Stimulated activated CD8-positive, alpha-beta memory T cell treated with anti-CD3 and anti-CD28 coated beads, Interleukin-15, amount 100 ng/mL, for 4 hours (primary cell): ENCODE data around the gene CTR9.
A peak's percentile ranks its signal among the peaks of the same experiment; 100 is the strongest.

ENCODE experiments used
- DNase-seq, 2 donors: peaks; one replicate each; pipeline ENCODE4 v3.0.0-alpha.2; 2020; ENCODE audit warnings: low read depth in 2 of 2

The CTR9 gene

DNA sequence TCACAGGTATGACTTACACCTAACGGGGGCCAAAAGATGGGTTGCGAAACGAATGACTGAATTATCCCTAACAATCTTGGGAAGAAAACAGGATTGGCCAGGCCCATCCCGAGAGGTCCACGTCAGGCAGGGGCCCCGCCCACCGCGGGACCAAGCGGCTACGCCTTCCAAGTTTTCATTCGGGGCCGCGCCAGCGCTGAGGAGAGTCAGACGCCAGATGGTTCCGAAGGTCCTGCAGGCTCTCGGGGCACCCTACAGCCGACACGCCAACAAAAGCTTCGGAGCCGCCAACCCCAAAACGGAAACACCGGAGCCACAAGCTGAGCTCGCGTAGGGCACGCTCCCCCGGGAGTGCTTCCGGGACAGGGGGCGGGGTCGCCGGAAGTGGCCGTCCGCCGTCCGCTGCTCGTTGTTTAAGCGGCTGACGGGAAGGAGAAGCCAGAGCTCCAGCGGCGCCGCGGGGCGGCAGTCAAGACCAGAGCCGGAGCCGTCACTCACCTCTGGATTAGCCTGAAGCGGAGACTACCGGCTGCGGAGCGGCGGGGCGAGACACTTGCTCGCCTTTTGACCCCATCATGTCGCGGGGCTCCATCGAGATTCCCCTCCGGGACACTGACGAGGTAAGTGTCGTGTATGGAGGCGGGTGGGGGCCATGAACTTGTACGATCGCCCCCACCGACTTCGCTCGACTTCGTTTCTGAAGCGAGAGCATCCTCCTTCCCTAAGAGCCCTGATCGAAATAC is at the start of gene CTR9:
Gene CTR9 (plus strand): TSS at position 409 of the 743 bp plus-strand sequence. CDS start 167 bp downstream, at position 576.
- DNase-seq: peak; percentile 77 to 83

DNA sequence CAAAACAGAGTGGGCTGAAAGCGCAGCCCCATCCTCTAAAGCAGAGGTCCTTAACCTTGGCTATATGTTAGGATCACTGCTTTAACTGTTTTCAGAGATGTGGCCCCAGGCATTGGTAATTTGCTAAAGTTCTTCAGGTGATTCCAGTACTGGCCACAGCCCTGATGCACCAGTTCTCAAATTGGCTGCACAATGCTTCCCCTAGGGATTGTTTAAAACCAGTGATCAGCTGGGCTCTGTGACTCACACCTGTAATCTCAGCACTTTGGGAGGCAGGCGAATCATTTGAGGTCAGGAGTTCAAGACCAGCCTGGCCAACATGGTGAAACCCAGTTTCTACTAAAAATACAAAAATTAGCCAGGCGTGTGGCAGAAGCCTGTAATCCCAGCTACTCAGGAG is 49.1 kb upstream of the CTR9 start:
- DNase-seq: no peak

DNA sequence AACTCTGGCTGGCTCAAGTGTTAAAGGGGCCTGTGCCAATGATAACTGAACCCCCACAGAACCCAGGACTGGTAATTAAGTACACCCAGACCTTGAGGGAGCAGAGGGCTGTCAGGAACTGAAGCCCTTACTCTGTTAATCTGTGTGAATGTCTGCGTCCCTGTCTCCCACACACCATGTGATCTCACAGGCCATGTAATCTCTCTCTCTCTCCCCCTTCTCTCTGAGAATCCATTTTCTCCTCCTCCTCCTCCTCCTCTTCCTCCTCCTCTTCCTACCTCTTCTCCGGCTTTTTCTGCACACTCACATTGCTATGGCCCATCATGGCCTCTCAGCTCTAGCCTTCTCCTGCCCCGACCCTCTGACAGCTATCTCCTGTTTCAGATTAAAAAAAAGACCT is 42.9 kb upstream of the CTR9 start:
- DNase-seq: no peak

DNA sequence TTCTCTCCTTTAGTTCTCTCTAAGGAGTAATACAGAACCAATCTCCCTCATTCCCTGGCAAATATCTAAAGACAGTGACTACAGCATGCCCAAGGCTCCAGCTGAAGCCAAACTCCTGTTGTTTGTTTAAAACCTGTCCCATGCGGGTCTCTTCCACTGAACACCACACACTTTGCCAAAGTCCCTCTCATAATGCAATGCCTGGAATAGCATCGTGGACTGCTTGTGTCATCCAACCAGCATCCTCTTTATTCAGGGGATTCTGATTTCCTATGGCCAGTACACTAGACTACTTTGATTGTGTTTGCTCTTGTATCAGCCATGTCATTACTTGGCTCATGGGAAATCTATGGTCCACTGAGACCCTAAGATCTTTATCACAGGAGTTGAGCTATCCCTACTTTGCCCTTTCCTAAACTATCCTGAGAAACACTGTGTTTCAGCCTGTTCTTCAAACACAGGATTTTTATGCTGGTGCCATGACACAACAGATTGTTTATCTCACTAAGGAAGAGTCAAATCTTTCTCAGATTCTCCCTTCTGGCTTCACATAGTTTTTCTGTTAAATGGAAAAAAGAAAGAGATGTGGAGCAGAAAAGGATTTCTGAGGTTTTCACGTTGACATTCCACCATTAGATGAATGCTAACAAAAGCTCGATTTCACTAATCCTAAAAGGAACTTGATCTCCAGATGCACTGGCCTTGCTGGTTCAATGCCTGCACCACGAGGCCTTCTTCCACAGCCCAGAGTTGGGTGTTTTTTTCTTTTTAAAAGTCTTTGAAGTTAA is 41.6 kb upstream of the CTR9 start:
- DNase-seq: no peak

DNA sequence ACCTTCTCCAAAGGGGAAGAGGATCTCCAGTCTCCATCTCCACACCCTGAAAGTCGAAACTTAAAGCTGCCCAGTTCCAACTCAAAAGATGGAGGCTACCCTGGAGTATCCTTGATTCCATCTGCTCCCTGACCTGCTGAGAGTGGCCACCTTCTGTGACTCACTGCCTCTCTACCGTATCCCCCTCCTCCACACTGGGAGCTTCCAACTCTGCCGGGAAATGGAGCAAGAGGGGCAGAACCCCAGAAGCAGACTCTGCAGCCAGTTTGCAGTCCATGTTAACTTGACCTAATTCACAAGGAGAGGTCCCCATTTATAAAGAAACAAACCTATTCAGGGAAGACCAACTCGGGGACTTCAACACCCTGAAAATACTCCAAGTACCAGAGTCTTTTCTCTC is 35.5 kb upstream of the CTR9 start:
- no peak for DNase-seq

DNA sequence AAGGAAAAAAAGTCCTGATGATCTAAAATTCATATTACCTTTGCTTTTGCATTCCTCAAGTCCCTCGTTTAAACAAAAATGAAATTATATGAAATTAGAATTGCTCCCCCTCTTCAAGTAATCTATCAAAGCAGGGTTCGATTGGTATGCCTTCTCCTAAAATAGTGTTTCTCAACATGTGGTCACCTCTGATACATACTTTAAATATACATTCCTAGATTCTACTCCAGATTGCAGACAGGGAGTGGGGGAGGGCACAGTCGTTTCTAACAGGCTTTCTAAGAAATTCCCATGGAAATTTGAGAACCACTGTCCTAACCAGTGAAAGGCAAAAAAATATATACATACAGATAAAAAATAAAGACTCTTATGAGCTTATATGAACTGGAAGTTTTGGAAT is 34.9 kb upstream of the CTR9 start:
- no peak for DNase-seq

DNA sequence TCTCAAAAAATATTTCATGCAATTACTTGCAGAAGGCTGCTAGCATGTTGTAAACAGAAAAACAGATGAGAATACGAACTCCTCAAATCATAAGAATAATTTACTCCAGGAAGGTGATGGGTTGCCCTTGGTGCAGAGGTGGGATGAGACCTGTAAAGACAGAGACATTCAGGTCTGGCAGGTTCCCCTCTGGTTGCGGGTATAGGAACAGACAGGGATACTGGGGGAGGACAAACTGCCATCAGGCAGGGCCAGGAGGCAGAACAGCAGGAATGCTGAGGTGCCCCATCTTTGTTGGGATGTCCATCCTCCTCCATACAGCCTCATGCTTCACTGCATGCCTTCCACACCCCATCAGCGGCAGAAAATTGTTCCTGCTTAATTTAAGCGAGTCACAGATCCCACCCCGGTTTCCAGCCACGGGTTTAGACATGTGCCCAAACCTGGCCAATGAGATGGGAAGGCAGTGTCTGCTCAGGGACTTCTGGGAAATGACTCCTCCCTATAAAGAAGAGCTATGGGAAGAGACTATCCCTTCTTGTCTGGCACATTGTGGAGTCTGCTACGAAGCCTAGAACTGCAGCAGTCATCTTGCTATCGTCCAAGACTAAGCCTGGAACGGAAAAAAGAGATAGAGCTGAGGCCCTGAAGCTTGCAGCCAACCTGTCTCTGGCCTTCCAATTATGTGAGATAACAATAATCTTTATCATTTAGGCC is 34.3 kb upstream of the CTR9 start:
- DNase-seq: no peak

DNA sequence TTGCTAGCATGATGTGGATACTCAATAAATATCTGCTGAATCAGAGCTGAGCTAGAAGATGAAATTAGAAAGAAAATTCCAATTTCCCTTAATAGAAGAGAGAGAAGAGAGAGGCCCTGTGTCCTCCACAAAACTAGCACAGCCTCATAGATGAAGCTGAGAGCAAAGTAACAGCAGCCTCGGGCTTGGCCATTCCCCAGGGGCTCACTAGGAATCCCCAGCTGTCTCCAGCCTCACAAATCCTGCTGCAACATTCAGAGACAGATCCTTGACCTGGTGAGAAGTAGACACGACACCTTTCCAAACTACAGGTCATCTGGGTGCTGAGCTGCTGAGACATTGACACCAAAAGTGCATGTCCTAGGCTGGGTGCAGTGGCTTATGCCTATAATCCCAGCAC is 31.4 kb upstream of the CTR9 start:
- no peak for DNase-seq

DNA sequence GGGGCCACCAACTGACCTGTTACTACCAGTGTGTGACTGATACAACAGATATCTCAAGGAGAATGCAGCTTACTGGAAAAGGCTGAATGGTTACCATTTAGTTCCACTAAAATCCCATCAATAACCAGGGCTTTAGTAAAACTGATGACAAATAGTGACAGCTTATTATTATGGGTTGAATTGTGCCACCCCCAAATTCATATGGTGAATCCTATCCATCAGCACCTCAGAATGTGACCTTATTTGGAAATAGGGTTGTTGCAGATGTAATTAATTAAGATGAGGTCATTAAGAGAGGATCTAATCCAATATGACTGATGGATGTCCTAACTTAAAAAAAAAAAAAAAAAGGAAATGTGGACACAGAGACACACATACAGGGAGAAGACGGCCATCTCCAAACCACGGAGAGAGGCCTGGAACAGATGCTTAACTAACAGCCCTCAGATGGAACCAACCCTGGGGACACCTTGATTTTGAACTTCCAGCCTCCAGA is 30.1 kb upstream of the CTR9 start:
- no peak for DNase-seq

DNA sequence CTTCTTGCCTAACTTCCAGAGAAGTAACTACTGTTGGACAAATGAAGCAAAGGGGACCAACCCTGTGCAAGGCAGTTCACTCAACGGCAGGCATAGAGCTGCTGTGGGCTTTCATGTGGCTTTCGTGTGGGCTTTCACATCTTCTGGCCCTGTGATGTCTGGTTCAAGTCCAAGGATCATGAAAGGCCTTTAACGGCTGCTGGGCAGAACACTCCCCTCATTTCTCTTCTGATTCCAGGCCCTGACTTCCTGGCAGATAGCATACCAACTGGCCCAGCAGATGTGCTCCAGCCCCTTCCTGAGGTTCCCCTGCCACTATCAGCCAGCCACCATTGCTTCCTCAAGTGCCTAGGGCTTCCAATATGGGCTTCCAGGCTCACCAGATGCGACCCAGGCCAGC is 28.7 kb upstream of the CTR9 start:
- no peak for DNase-seq

DNA sequence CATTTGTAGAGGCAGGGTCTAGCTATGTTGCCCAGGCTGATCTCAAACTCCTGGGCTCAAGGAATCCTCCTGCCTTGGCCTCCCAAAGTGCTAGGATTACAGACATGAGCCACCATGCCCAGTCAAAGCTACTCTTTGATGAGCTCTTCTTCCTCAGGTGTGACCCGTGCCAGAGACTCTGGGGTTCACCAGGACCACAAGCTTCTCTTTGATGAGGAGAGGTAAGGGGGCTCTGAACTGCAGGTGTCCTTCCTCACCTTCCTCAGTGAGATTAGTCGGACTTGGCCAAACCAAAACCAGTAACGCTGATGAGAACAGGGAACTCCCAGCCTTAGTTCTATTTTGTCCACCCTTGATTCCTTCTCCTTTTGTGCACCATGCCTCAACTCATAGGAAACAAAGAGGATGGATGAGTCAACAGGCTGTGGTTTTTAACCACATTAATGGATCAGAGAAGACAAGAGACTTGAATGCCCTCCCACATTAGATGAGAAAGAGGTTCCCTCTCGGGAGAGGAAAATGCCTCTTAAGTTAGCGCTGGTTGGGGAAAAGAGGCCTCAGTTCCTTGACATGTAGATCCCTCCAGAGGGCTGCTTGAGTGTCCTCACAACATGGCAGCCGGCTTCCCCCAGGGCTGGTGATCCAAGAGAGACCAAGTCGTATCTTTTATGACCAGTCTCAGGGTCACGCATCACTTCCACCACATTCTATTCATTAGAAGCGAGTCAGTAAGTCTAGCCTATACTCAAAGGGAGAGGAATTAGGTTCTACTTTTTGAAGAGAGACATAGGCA is 25.7 kb upstream of the CTR9 start:
- no peak for DNase-seq

DNA sequence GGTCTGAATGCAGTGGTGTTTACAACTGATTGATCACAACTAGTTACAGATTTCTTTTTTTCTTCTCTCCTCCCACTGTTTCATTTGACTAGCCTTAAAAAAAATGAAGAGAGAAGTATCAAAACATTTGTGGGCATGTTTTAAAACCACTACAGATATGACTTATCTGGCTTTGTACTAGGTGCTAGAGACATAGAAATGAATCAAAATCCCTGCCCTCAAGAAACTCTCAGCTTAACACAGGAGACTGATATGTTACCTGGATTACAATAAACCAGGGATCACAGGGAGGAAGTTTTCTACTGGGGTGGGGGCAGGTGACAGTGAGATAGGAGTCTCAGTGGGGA is 25.2 kb upstream of the CTR9 start:
- DNase-seq: no peak

DNA sequence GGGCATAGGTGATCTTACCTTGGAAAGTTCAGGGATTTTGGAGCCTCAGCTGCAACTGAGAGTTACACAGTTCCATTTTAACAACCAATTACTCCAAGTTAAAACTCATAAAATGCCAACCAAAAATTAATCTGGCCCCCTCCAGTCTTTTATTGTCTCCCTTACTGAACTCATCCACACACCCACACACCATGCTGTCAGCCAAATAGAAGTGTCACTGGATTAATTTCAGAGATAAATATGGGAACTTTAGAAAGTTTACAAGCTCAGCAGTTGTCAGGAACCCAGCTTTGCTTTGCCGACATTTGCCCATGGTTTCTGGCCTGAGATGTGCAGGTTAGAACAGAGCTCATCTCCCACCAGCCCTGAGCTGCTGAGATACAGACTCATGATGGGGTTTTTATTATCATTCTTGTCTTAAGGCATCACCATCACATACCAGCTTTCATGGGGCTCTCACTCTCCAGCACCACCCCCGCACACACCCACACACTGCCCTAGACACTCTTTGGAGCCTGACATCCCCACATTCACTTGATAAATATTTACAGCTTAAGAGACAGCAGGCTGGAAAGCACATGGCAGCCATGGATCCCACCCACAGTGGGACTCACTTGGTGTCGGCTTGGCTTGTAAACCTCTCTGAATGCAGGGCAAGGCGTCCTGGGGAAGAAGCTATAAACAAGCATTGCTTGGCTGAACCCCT is 23.7 kb upstream of the CTR9 start:
- DNase-seq: no peak

DNA sequence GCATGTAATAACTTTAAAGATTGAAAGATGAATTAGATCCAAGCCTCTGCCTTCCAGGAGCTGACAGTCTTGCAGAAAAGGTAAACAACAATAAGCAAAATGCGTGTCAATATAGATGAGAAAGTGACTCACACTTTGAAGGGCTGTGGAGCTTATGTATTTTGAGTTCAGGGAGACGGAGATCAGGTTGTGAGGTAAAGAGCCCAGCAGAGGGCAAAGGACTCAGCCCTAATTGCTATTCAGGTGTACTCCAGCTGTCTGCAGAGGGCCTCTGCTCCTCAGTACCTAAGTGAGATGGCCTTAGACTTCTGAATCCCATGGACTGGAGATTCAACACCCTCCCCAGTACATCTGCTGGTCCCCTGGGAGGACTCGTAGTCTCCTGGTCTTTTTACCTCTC is 22.9 kb upstream of the CTR9 start:
- DNase-seq: no peak

DNA sequence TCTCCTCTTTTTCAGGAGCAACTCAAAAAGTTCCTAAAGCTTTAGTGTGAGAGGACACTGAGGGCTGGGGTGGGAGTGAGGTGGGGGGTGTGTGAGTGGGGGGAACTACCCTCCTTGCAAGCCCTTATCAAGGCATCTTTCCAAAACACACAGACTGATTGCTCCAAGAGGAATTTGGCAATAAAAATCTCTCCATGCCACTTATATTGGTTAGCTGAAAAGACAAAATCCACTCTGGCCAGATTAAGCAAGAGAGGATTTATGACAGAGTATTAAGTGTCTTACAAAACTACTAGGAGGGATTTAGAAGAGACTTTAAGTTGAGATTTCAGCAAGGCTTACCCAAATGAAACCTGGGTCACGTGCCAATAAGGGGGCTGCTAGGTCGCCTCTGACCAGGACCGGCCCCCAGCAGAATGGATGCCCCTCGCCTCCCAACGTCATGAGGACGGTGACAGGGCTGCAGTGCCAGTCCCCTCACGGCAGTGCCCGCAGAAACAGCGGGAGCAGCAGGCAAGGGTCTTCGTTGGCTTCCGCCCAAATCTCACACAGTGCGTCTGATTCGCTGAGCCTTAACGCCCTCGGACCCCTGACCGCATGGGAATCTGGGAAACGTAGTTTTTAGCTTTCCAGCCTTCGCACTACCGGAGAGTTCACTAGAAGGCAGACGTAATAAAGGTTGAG is 22.1 kb upstream of the CTR9 start:
- DNase-seq: no peak

DNA sequence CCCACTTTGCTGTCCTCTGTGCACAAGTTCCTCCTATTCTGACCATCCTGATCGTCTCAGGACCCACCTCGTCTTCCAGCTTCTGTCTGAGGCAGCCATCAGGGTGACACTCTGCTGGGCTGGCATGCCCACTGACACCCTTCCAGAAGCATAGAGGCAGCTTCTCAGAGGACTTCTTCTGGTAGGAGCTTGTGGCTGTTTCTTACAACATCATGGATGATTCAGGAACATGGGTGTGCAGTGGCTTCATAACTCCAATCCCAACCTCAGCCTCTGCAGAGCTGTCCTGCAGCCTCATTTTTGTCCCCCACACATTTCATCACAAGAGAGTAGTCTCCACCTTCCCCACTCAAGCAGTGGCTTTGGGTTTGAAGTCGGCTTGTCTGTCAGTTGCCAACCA is 20.9 kb upstream of the CTR9 start:
- DNase-seq: no peak

DNA sequence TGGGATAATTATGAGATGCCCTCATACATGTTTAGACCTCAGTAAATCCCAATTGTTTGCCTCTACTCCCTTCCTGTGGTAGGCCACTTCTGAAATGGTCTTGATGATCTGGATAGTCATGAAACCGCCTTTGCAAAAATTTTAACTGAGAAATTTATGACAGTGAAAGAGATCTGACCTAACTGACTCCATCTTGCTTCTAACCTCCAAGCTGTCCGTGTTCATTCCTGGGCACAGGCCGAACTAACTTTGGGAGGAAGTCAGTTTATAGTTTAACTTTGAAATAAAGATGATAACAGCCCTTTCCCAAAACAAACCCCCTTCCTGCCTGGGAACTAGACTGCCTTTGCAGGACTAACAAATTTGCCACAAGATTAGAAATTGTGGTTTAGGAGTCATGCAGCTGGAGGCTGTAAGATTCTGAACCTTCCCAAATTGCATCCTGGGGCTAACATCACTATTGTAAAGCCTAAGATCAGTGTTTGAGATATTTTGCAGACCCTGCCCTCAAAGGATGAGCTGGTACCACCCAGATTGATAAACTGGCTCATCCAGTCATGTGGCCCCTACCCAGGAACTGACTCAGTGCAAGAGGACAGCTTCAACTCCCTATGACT is 19.9 kb upstream of the CTR9 start:
- no peak for DNase-seq

DNA sequence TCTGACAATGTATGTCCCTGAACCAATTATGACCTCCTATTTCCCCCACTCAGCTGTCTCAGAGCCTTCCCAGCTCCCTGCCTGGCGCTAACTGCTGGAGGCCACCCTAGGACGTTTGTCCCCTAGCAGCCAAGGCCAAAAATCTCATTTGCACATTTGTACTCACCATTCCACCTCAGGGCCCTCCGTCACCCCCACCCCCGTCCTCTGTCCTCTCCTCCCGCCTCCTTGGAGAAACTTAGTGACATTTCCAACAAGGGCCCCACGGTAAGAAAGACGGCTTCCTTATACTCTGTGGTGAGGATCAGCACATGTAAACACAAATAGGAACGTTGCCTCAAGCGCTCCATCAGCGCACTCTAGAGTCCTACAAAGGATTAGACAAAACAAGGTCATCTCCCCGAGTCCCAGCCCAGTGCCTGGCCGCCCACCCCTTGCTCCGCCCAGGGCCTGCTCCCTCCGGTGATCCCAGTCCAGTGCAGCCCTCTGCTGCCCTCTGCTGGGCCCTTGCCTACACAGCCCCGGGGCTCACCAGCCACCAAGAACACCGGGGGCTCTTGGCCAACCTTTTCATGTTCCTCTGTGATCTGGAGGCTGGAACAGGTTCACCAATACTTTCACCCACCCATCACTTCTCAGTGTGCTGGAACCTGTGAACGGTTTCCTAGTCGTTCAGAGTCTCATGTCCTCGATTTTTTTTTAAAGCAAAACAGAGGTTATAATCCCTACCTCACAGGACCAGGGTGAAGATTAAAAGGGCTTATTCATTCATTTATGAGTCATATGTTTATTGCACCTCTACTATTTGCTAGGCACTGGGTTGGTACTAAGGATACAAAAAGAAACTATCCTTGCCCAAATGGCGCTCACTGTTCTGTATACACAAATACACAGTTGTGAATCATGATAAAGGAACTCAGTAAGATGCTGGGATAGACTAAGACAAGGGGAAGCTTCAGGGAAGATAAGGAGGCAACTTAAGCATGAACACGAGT is 15.3 kb upstream of the CTR9 start:
- DNase-seq: peak; percentile 66 to 67
